Astrocyte (in vitro differentiated cells and primary cell): Measurements from ENCODE around the gene STRN3.

Source experiments
- EZH2 ChIP-seq: IDR thresholded peaks from 2 replicates; pipeline ENCODE4 v1.6.1; 2012; ENCODE audit warnings: mild to moderate bottlenecking, low read length, inconsistent platforms; ENCODE audit not compliant: insufficient read depth
- TF ChIP-seq, protein P1 (sequence below): IDR thresholded peaks from 2 replicates; pipeline ENCODE4 v1.5.1; 2011; ENCODE audit warnings: low read depth, mild to moderate bottlenecking, inconsistent platforms, low read length, moderate library complexity; ENCODE audit not compliant: insufficient read depth

DNA sequence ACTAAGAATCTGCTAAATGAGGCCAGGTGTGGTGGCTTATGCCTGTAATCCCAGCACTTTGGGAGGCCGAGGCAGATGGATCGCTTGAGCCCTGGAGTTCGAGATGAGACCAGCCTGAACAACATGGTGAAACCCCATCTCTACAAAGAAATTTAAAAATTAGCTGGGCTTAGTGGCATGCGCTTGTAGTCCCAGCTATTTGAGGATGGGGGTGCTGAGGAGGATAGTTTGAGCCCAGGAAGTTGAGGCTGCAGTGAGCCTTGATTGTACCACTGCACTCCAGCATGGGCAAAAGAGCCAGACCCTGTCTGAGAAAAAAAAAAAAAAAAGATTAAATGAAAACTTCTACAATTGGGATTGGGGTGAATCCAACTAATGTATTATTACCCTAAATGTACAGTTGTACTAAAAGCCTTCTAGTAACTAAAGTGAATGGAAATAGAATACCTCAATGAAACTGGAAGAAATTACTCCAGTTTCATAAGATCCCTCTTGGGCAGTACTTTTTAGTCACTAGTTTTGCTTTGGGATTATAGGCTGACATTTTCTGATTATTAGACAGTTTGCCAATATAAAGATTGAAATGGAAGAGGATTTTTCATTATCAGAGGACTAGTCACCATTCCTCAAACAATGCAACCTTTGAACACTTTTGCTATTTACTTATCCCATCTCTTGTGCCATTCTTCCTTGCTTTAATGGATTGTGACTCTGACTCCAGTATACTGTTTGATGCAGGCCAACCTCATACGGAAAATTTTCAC lies 137.5 kb downstream of the STRN3 start:
- TF ChIP-seq, protein P1, sequence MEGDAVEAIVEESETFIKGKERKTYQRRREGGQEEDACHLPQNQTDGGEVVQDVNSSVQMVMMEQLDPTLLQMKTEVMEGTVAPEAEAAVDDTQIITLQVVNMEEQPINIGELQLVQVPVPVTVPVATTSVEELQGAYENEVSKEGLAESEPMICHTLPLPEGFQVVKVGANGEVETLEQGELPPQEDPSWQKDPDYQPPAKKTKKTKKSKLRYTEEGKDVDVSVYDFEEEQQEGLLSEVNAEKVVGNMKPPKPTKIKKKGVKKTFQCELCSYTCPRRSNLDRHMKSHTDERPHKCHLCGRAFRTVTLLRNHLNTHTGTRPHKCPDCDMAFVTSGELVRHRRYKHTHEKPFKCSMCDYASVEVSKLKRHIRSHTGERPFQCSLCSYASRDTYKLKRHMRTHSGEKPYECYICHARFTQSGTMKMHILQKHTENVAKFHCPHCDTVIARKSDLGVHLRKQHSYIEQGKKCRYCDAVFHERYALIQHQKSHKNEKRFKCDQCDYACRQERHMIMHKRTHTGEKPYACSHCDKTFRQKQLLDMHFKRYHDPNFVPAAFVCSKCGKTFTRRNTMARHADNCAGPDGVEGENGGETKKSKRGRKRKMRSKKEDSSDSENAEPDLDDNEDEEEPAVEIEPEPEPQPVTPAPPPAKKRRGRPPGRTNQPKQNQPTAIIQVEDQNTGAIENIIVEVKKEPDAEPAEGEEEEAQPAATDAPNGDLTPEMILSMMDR, result no peak
- TF ChIP-seq EZH2, result no peak
